Neural cell (in vitro differentiated cells): ENCODE data around the gene ATP11A. TPM values are rescaled to one million over a fixed set of nuclear protein-coding genes. Genes with fewer than 3 reads are reported as not detected.

Experiments
- H2AFZ ChIP-seq: fragments of 200-600, 300-800 bp; sonication (generic), shearing (Covaris generic); 2 replicates; pipeline ENCODE4 v1.6.0; 2014; ENCODE audit warnings: low read depth, mild to moderate bottlenecking, antibody characterized with exemption, low read length, moderate library complexity
- H3F3A ChIP-seq: fragments of 200-600 bp; shearing (Covaris generic); 2 replicates; pipeline ENCODE4 v1.6.1; 2016; ENCODE audit warnings: mild to moderate bottlenecking, moderate library complexity, mixed read lengths, antibody characterized with exemption, low read length; ENCODE audit not compliant: insufficient read depth, poor library complexity, severe bottlenecking
- H3K27ac ChIP-seq: fragments of 200-600, 300-800 bp; sonication (generic), shearing (Covaris generic); 2 replicates; pipeline ENCODE4 v1.5.1; 2014; ENCODE audit warnings: mild to moderate bottlenecking, low read length, moderate library complexity
- H3K27me3 ChIP-seq: fragments of 300-800, 200-600 bp; sonication (generic), shearing (Covaris generic); 2 replicates; pipeline ENCODE4 v1.6.0; 2014; ENCODE audit warnings: mild to moderate bottlenecking, low read depth, low read length, moderate library complexity; ENCODE audit not compliant: insufficient read depth
- H3K36me3 ChIP-seq: fragments of 300-800, 200-600 bp; sonication (generic), shearing (Covaris generic); 2 replicates; pipeline ENCODE4 v1.5.1; 2014; ENCODE audit warnings: mild to moderate bottlenecking, antibody characterized with exemption, low read length, moderate library complexity; ENCODE audit not compliant: insufficient read depth
- H3K4me2 ChIP-seq: fragments of 300-800, 200-600 bp; sonication (generic), shearing (Covaris generic); 2 replicates; pipeline ENCODE4 v1.6.0; 2014; ENCODE audit warnings: mild to moderate bottlenecking, low read length
- H3K4me3 ChIP-seq: fragments of 300-800, 200-600 bp; sonication (generic), shearing (Covaris generic); 2 replicates; pipeline ENCODE4 v1.5.1; 2014; ENCODE audit warnings: mild to moderate bottlenecking, low read length, moderate library complexity
- H3K79me2 ChIP-seq: fragments of 200-600 bp; shearing (Covaris generic); replicated peaks from 2 replicates; pipeline ENCODE4 v1.6.0; 2014; ENCODE audit warnings: mild to moderate bottlenecking, low read length, moderate library complexity; ENCODE audit not compliant: insufficient read depth
- H3K9ac ChIP-seq: fragments of 300-800, 200-600 bp; sonication (generic), shearing (Covaris generic); 2 replicates; pipeline ENCODE4 v1.6.1; 2016; ENCODE audit warnings: mild to moderate bottlenecking, low read length, mixed read lengths
- H3K9me2 ChIP-seq: fragments of 200-600 bp; shearing (Covaris generic); 2 replicates; pipeline ENCODE4 v1.6.1; 2016; ENCODE audit warnings: mild to moderate bottlenecking, low read length, mixed read lengths; ENCODE audit not compliant: insufficient read depth
- H3K9me3 ChIP-seq: fragments of 200-600, 300-800 bp; sonication (generic), shearing (Covaris generic); 2 replicates; pipeline ENCODE4 v1.6.1; 2016; ENCODE audit warnings: mild to moderate bottlenecking, mixed run types, low read length, moderate library complexity, mixed read lengths
- H4K20me1 ChIP-seq: fragments of 200-600 bp; shearing (Covaris generic); 2 replicates; pipeline ENCODE4 v1.6.1; 2016; ENCODE audit warnings: mild to moderate bottlenecking, mixed run types; ENCODE audit not compliant: insufficient read depth
- EP300 ChIP-seq: fragments of 450-650 bp; conservative IDR thresholded peaks from 2 replicates; pipeline ENCODE4 v1.6.1; 2014; ENCODE audit warnings: antibody characterized with exemption, mild to moderate bottlenecking, moderate library complexity; ENCODE audit not compliant: poor library complexity, severe bottlenecking
- EZH2 ChIP-seq: fragments of 200-600, 300-800 bp; shearing (Covaris generic), sonication (generic); IDR thresholded peaks from 2 replicates; pipeline ENCODE4 v1.6.1; 2014; ENCODE audit warnings: antibody characterized with exemption, low read length, borderline replicate concordance, mild to moderate bottlenecking; ENCODE audit not compliant: insufficient read depth, poor library complexity, severe bottlenecking
- MXI1 ChIP-seq: fragments of 450-650 bp; conservative IDR thresholded peaks from 2 replicates; pipeline ENCODE4 v1.6.1; 2014; ENCODE audit warnings: antibody characterized with exemption, mild to moderate bottlenecking; ENCODE audit not compliant: poor library complexity, severe bottlenecking
- POLR2AphosphoS5 ChIP-seq: IDR thresholded peaks from 2 replicates; pipeline ENCODE4 v1.6.1; 2012
- RAD21 ChIP-seq: fragments of 450-650 bp; conservative IDR thresholded peaks from 2 replicates; pipeline ENCODE4 v1.6.1; 2014; ENCODE audit warnings: antibody characterized with exemption, mild to moderate bottlenecking, moderate library complexity
- SMC3 ChIP-seq: fragments of 450-650 bp; conservative IDR thresholded peaks from 2 replicates; pipeline ENCODE4 v1.6.1; 2014; ENCODE audit warnings: antibody characterized with exemption, mild to moderate bottlenecking, moderate library complexity; ENCODE audit not compliant: poor library complexity
- TAF1 ChIP-seq: IDR thresholded peaks from 2 replicates; pipeline ENCODE4 v1.6.1; 2012; ENCODE audit warnings: low read depth
- polyA plus RNA-seq: library from polyadenylated mRNA; depleted of rRNA; stranded (reverse); fragments of >200 nt; gene quantifications from 2 replicates; pipeline ENCODE4 v1.2.3, GENCODE V29; 2014
- TF ChIP-seq, protein P1 (sequence below): IDR thresholded peaks from 2 replicates; pipeline ENCODE4 v1.6.1; 2012; ENCODE audit warnings: borderline replicate concordance
- TF ChIP-seq, protein P2 (sequence below): fragments of 450-650 bp; IDR thresholded peaks from 2 replicates; pipeline ENCODE4 v1.5.1; 2014; ENCODE audit warnings: antibody characterized with exemption, mild to moderate bottlenecking, moderate library complexity; ENCODE audit not compliant: poor library complexity, severe bottlenecking

Gene ATP11A
- polyA plus RNA-seq, 1 donor from 2014 or later: 3.0 TPM

DNA sequence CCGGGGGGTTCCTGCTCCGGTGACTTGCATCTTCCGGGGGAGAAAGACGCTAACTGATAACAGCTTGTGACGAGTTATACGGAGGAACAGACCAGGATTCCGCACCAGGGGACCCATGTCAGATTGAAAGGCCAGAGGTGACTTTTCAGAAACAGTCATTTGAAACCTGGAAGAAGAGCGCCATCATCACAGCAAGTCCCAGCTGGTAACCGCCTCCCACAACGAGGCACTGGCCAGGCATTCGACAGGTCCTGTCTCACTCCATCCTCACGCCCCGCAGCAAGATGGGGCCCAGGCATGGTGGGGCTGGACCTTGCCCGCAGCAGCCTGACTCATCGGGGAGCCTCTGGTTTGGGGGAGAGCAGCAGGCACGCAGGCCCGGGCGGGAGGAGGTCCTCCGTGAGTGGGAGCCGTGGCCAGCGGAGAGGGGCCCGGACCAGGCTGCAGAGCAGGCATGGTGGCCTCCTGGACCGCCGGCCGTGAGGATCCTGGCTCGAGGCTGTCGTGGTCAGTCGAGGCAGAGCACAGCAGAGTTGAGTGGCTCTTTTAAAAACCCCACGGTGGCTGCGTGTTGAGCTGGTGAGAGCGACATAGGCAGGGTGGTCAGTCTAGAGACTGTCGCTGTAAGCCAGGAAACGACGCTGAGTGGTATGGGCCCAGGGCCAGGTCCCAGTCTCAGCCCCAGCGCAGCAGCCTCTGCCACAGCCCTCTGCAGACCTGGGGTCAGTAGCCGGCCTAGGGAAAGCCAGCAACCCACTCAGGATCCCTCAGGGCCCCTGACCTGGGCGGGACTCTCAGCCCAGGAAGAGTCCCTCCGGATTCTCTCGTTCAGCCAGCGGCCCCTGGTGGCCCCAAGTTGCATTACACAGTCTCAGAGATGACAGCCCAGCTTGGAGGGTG is 184.3 kb downstream of the ATP11A start:
- no peaks in the 10 kb centered on the region for H3K36me3 ChIP-seq
- no peak overlapping the region for H3K4me2 ChIP-seq
- H3K4me3 ChIP-seq: no peak overlapping the region
- H3F3A ChIP-seq: no peaks in the 10 kb centered on the region
- H3K27ac ChIP-seq: no peak overlapping the region
- H3K9ac ChIP-seq: no peak overlapping the region
- no peaks in the 10 kb centered on the region for H3K9me3 ChIP-seq
- H3K9me2 ChIP-seq: no peaks in the 10 kb centered on the region
- no peaks in the 10 kb centered on the region for H3K27me3 ChIP-seq
- no peaks in the 10 kb centered on the region for H4K20me1 ChIP-seq
- TF ChIP-seq POLR2AphosphoS5 (no peak), EZH2 (no peak), MXI1 (no peak), EP300 (no peak), RAD21 (peak; percentile 76), TAF1 (no peak), SMC3 (peak; percentile 81)
- TF ChIP-seq, protein P1, sequence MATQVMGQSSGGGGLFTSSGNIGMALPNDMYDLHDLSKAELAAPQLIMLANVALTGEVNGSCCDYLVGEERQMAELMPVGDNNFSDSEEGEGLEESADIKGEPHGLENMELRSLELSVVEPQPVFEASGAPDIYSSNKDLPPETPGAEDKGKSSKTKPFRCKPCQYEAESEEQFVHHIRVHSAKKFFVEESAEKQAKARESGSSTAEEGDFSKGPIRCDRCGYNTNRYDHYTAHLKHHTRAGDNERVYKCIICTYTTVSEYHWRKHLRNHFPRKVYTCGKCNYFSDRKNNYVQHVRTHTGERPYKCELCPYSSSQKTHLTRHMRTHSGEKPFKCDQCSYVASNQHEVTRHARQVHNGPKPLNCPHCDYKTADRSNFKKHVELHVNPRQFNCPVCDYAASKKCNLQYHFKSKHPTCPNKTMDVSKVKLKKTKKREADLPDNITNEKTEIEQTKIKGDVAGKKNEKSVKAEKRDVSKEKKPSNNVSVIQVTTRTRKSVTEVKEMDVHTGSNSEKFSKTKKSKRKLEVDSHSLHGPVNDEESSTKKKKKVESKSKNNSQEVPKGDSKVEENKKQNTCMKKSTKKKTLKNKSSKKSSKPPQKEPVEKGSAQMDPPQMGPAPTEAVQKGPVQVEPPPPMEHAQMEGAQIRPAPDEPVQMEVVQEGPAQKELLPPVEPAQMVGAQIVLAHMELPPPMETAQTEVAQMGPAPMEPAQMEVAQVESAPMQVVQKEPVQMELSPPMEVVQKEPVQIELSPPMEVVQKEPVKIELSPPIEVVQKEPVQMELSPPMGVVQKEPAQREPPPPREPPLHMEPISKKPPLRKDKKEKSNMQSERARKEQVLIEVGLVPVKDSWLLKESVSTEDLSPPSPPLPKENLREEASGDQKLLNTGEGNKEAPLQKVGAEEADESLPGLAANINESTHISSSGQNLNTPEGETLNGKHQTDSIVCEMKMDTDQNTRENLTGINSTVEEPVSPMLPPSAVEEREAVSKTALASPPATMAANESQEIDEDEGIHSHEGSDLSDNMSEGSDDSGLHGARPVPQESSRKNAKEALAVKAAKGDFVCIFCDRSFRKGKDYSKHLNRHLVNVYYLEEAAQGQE: no peak
- TF ChIP-seq, protein P2, sequence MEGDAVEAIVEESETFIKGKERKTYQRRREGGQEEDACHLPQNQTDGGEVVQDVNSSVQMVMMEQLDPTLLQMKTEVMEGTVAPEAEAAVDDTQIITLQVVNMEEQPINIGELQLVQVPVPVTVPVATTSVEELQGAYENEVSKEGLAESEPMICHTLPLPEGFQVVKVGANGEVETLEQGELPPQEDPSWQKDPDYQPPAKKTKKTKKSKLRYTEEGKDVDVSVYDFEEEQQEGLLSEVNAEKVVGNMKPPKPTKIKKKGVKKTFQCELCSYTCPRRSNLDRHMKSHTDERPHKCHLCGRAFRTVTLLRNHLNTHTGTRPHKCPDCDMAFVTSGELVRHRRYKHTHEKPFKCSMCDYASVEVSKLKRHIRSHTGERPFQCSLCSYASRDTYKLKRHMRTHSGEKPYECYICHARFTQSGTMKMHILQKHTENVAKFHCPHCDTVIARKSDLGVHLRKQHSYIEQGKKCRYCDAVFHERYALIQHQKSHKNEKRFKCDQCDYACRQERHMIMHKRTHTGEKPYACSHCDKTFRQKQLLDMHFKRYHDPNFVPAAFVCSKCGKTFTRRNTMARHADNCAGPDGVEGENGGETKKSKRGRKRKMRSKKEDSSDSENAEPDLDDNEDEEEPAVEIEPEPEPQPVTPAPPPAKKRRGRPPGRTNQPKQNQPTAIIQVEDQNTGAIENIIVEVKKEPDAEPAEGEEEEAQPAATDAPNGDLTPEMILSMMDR: peak; percentile 80
- H3K79me2 ChIP-seq: no peaks in the 10 kb centered on the region
- no peak overlapping the region for H2AFZ ChIP-seq

DNA sequence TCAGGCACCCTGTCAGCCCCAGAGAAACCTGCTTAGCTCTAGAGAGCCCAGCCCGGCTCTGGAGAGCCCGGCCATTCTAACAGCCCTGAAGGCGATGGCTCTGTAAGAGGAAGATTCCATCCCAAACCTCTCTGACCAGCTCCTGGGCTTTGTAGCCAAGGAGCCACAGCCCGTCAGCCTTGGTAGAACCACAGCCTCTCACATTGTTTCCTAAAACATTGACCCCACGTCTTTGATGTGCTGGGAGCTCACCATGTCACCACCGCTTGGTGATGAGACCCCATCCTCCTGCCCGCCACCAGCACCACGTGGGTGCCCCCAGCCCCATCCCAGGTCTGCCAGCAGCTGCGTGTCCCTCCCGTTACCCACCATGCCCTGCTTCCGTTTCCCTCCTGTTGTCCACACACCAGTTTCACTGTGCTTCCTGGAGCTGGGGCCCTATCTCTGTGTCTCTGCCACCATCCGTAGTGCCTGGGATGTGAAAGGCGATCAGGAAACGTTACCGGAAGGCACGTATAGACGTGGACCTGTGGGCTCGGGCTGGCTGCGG is 185.0 kb downstream of the ATP11A start:
- Histone ChIP-seq H3F3A (no peaks in the 10 kb centered on the region), H3K4me2 (no peak overlapping the region), H3K9me2 (no peaks in the 10 kb centered on the region), H3K4me3 (no peak overlapping the region), H3K79me2 (no peaks in the 10 kb centered on the region), H2AFZ (no peak overlapping the region), H4K20me1 (no peaks in the 10 kb centered on the region), H3K27me3 (no peaks in the 10 kb centered on the region), H3K9me3 (no peaks in the 10 kb centered on the region), H3K9ac (no peak overlapping the region), H3K36me3 (no peaks in the 10 kb centered on the region), H3K27ac (no peak overlapping the region)
- TF ChIP-seq EP300: no peak
- no peak for TF ChIP-seq MXI1
- TF ChIP-seq EZH2: no peak
- no peak for TF ChIP-seq RAD21
- TF ChIP-seq SMC3: no peak
